ENCODE measurements around the gene C1QBP.
"Not testable (repeated sequence)": the region's sequence is repeated elsewhere in the genome, so short reads cannot be mapped to it uniquely, and the experiment has no call there.

The C1QBP gene, protein sequence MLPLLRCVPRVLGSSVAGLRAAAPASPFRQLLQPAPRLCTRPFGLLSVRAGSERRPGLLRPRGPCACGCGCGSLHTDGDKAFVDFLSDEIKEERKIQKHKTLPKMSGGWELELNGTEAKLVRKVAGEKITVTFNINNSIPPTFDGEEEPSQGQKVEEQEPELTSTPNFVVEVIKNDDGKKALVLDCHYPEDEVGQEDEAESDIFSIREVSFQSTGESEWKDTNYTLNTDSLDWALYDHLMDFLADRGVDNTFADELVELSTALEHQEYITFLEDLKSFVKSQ

DNA sequence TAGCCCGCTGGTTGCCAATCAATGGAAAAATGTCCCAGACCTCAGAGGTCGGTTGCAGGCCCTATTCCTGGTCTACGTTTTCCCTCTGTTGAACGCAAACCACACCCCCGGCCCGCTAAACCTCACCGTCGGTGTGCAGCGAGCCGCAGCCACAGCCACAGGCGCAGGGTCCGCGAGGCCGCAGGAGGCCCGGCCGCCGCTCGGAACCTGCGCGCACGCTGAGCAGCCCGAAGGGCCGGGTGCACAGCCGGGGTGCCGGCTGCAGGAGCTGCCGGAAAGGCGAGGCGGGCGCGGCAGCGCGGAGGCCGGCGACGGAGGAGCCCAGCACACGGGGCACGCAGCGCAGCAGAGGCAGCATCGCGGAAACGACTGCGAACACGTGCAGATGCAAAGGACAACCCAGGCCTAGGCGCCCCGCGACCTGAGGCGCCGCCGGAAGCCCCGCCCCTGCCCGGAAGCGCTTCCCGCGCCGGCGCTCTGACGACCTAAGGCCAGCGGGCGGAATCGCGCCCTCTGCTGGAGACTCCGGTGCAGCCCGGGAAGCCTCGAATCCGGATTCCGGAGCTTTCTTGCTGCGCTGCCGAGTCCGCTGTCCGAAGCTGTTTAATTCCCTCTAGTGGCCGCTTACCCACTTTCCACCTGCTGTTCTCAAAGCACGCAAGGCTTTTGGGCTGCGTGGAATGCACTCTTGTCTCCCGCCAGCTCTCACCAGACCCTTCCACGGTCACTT lies at the start of gene C1QBP:
Gene C1QBP, minus strand, starts transcription at position 440 of the 730 bp plus-strand sequence. Its CDS starts 82 bp downstream, at position 358.
- DNase-seq, result peak; percentile 64 to 68

DNA sequence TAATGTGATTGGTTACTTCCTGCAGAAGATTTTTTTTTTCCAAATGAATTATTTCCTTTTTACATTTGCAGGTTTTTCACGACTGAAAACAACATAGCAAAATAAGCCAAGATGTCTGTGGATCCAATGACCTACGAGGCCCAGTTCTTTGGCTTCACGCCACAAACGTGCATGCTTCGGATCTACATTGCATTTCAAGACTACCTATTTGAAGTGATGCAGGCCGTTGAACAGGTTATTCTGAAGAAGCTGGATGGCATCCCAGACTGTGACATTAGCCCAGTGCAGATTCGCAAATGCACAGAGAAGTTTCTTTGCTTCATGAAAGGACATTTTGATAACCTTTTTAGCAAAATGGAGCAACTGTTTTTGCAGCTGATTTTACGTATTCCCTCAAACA lies 49.8 kb upstream of the C1QBP start:
- no peak for DNase-seq

DNA sequence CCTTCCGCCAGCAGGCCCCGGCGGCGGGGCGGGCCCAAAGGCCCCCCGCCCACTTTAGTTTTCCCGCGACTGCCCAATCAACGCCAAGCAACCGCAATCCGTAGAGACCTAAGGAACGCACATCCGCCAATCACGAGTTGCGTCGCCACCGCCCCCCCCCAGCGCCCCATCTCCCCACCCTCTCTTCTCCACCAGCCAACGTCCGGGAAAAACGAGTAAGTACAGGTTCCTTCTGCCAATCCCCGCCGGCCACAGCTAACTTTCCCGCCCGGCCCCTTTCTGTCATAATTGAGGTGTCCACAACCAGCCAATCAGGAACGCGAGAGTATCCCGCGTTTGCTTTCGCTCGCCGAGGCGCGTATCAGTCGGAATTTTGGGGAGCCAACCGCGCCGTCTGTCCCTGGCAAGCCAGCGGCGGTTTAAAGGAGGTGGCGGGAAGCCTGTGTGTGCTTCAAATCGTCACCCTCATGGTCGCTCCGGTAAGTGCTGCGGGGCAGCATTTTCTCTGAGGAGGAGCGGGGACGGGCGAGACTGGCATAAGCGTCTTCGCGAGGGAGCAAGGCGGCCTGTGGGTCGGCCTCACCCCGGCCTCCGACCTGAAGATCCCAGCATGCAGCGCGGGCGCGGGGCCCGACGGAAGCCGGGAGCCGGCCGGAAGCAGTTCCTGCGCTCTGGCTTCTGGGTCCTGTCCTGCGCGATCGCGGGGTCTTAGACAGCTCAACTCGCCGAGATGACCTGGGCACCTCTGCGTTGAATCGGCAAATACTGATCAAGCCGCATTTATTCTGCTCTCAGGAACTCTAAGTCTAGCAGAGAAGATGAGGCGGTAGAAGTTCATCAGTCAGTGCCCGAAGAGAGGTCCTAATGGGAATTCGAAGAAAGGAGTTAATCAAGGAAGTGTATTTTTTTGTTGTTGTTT lies 47.5 kb upstream of the C1QBP start, which contains the start of gene MIS12:
Gene MIS12, plus strand, starts transcription at position 361 of the 919 bp plus-strand sequence. CDS start 2,297 bp downstream, outside the sequence.
- DNase-seq, result peak; percentile 84 to 87

DNA sequence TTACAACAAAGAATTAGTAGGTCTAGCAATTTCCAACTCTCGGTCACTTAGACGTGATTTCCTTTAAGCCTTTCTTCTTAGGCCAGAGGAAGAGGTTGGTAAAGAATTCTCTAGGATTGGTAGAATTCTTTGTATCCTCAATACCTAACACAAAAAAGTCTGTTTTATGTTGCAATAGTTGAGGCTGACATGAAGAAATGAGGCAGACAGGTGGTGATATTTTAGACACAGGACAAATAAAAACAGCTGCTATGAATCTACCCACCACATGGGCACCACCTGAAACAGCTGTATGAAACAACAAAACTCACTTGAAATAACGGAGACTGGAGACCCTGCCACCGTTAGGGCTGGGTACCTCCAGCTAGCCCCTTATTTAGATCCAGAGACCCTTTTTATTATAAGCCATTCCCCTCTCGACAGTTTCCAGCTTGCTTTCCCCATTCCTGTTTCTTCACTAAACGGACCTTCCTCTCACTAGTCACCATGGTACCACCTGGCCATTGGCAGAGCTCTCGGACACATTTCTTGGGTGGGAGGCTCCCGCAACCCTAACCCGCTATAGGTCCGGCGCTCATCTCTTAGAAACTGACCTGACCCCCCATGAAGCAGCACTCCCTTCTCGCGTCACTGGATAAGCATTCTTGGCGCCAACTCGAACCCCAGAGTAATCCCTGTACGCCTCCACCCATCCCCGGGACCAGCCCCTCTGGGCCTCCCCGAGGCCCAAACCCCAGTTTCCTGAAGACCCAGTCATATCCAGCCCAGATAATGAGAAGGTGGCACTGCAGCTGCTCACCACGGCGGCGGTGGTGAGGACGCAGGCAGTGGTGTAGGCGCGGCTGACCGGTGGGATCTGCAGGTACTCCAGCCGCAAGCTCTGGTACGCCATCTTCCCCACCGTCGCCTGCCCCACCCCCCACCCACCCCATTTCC lies 46.6 kb upstream of the C1QBP start, which contains the start of gene DERL2:
Gene DERL2, minus strand, starts transcription at position 909 of the 936 bp plus-strand sequence. Its CDS starts 17 bp downstream, at position 892.
- no peak for DNase-seq

DNA sequence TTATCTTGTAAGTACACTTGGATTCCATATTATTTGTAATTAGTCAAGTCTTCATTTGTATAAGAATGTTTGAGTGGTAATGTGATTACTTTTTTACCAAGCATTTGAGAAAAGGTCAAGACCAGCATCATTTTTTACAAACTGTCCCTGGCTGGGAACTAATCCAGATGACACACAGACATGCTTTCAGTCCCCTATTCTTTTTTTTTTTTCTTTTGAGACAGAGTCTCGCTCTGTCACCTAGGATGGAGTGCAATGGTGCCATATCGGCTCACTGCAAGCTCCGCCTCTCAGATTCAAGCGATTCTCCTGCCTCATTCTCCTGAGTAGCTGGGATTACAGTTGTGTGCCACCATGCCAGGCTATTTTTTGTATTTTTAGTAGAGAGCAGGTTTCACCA lies 42.5 kb upstream of the C1QBP start:
- no peak for DNase-seq

DNA sequence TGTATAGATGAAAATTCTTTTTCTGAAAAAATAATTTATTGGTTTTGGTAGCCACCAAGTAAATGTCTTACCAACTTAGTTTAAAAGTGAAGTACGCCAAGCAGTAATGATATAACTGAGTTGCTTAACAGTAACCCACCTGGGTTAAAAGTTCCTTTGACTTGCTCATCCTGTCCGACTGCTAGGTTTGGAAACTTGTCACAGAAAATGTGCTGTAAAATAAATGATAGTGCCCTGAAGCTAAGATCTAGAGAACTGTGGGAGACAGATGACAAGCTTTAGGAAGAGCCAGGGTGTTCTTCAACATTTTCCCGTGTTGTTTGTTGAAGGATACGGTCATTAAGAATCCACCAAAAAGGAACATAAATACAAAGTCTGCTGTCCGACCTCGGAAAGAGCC lies 42.0 kb upstream of the C1QBP start:
- no peak for DNase-seq

DNA sequence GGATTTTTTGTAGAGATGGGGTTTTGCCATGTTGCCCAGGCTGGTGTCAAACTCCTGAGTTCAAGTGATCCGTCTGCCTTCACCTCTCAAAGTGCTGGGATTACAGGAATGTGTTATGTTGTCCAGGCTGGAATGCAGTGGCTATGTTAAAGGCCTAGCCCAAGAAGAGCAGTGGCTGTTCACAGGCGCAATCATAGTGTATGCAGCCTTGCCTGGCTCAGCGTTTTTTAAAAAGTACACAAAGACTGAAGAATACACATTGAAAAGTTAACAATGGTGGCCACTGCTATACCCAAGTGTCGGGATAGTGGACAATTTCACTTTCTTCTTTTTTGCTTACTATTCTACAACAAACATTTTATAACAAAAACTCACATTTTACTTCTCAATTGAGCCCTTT lies 40.0 kb upstream of the C1QBP start:
- no peak for DNase-seq

DNA sequence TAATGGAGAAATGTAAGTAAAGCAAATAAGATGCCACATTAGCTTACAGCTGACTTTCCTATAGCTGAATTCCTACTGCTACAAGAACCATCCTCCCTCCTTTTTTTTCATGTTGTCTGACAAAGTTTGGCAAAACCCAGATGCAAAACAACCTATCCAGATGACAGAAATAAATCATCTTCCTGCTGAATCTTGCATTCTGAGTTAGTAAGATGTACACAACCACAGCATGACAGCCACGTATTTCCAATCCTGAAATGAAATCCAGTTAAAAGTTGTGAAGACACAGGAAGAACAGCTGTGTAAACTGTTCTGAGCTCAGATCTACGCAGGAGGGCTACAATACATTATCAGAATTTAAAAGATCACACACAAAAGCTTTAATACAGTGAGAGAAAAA lies 35.0 kb upstream of the C1QBP start:
- DNase-seq, result no peak

DNA sequence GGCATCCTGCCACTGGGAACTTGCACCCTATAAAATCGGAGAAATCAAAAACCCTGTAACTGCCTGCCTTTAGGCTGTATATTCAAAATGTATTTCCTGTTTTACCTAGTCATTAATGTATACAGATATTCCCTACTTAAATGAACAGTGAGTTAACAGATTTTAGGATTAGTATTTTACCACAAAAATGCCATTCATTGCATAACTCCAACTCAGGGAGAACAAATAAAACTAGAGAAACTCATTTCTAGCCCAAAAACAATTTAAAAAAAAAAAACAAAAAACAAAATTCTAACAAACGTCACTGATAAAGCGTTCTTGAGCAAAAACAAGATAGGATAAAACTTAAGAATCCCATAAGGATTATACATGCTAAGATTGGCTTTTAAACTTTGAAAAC lies 33.6 kb upstream of the C1QBP start:
- DNase-seq, result no peak

DNA sequence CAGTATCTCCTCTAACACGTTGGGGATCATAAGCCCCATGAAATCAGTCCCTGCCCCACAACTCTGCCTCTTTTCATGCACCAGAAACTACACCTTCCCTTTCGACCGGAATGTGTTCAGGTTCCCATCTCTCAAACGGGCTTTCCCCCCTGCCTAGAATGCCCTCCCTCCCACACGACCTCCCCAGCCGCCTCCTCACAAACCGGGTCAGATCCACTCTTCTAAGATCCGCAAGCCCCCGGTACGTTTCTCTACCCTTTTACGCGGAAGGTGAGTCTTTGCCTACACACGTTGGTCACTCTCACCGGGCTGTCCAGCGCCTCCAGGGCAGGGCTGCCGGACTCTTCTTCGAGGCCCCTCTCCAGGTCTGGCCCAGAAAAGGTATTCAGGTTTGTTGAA lies 29.1 kb upstream of the C1QBP start:
- DNase-seq, result no peak

DNA sequence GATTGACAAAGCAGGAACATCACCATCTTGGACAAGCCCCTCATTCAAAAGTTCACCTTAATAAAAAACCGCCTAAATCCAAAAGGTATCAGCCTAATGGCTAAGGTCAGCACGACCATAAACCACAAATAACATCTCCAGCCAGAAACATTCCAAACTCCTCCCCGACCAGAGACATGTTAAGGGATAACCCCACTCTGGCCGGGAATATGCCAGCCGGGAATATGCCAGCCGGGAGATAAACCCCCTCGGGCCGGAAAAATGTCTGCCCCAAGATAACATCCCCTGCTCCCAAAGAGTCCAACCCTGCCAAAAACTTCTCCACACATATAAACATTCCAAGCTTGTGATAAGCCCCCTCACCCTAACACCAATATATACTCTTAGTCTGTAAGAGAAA lies 28.5 kb upstream of the C1QBP start:
- DNase-seq, result no peak

DNA sequence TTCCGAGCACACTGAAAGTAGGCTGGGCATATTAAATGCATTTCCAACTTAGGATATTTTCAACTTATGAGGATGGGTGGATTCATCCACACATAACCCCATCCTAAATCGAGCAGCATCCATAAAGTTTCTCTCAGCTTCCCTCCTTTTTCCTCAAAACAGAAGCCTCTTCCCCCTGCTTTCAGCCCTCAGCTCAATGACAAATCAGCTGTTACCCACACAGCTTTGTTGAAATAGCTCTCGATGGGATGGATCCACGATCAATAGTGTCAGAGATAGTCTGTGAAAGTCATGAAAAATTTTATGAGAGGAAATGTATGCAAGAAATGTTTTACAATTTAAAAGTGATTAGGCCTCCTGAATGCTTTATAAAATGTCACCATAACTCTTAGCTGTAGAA lies 27.3 kb upstream of the C1QBP start:
- DNase-seq, result no peak

DNA sequence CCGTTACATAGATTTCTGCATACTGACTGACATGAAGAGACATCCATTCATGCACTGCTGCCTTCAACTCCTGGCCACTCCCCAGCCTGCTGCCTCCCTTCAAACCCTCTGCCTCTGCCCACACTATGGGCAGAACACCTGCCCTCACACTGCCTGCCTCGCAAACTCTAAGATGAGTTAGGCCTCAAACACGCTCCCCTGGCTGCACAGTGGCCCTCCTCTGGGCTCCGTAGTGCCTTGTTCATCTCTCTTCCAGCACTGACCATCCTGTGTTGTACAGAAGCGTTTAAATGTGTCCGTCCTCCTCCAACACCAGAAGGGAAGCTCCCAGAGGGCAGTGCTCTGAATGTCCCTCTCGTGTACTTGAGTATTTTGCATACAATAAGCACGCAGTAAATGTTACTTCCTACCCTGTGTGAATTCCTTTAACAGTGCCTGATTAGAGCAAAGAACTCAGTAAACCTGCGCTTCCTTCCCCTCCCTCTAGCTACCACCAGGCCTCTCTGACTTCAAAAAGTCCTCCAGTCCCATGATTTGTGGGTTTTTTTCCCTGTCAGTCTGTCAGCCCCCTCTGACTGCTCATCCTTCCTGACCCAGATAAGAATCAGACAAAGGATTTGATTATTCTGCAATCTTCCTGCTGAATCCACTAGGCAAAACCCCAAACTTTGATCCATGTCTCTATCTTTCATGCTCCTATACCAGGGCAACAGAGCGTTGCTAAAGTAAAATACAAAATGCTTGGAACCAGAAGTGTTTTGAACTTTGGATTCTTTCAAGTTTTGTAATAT lies 26.0 kb upstream of the C1QBP start:
- no peak for DNase-seq

DNA sequence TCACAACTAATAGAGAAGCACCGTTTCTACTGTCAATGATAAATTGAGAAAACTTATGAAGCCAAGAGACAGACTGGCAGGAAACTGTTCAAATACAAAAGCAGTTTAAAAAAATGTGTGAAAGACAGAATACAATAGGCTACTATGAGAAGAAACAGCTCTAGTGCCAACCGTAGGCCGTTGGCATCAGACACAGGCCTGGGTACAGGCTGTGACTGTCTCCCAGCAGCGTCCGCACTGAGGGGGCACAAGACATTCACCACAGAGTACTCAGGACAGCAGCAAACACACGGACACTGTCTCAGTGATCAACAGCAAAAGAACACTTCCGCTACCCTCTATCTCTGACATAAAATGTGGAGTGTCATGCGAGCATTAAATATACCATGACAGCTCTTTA lies 7.8 kb upstream of the C1QBP start:
- no peak for DNase-seq

DNA sequence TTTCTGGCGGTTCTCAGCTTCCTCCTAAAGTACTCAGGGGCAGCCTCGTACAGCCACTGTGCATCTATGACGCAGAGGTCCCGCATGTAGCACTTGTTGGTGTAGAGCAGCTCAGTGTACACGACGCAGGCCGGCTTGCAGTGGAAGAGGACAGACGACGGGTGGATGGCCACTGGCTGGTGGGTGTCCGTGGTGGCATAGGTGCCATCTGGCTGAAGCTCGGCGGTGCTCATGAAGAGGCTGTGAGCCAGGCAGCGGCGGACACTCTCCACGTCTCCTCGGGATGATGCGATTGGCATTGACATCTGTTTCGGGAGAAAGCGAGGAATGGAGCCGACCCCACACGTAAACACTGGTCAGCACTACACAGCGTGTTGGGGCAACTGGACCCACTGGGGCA lies 5.3 kb upstream of the C1QBP start:
- no peak for DNase-seq

DNA sequence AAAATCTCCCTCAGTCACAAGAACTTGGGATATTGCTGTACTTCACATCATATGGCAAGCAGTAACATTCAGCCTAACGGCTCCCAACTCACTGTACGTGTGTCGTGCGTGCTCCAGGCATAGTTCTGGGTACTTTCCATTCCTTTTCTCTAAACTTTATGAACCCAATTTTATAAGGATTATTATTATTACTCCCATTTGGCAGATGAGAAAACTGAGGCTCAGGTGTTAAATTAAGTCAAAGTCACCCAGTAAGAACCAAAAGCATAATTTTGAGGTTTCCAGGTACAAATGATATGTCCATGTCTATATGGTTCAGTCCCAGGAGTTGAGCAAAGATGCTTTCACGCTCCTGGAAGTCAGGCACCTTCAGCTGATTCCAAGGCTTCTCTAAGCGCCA lies 4.8 kb upstream of the C1QBP start:
- DNase-seq, result no peak

DNA sequence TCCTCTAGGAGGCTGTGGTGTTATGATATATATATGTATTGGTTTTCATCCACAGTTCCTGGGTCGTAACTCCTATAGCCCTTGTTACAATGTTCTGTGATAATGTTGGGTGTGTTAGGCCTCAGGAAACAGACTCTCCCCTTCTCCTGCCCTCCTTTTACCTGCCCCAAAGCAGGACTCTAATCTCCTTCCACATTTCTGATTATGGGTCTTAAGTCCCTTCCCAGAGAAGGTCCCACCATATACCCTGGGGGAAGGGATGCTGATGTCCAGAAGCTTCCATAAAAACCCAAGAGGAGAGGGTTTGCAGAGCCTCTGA lies 450 bp upstream of the C1QBP start:
- DNase-seq, result no peak

DNA sequence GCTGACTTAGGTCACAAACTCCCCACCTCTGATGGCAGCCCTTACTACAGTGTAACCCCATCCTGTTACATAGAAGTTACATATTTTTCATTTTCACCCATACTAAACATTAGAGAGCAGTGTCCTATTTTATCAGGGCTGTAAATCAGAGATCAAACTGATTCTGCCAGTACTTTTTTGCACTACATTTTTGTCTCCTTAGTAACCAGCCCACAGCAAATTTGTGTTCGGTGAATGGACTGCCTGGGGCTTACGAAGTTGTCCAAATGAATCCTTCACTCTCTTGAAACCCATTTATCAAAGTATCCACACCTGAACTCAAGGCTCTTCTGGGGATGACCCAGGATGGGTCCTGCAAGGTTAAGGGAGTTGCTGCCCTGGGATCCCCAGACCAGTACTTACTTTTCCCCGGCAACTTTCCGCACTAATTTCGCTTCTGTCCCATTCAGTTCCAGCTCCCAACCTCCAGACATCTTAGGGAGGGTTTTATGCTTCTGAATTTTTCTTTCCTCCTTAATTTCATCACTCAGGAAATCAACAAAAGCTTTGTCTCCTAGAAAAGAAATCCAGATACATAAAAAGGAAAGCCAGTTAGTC lies 1.1 kb downstream of the C1QBP start:
- DNase-seq, result no peak

DNA sequence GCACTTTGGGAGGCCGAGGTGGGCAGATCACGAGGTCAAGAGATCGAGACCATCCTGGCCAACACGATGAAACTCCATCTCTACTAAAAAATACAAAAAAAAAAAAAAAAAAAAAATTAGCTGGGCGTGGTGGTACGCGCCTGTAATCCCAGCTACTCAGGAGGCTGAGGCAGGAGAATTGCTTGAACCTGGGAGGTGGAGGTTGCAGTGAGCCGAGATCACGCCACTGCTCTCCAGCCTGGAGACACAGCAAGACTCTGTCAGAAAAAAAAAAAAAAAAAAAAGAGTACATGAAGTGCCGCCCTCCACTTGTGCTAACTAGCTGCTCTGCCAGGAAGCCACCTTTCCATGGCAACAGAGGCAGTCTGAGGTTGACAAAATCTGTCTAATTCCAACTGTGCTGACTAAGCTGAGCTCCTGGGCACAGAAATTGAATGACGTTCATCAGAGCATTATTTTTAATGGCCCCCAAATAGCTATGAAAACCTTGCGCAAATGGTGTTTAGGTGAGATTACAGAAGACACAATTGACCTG lies 3.1 kb downstream of the C1QBP start:
- DNase-seq, result not testable (repeated sequence)

DNA sequence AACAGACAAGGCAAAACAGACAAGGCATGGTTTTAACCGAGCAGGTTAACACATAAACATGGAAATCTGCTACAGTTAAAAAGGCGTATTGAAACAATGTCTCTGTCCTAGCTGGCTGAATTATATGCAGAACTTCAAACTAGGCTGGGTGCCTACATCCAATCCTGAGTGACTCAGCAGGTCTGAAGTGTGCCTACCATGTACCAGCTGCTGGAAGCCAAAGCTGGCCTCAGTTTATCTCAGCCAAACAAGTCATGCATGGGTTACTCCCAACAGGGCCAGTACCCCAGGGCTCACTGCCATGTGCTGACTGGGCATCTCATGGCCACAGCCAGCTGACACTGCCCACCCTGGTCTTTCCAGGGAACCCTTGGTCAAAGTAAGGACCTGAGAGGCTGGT lies 4.0 kb downstream of the C1QBP start:
- DNase-seq, result no peak
